Inflammatory macrophage (primary cell): ENCODE measurements around the gene PEBP1.
A peak's percentile ranks its signal among the peaks of the same experiment; 100 is the strongest.
"Not testable (repeated sequence)": the region's sequence is repeated elsewhere in the genome, so short reads cannot be mapped to it uniquely, and the experiment has no call there.

Source experiments
- DNase-seq, 2 donors: peaks; one replicate each; pipeline ENCODE4 v3.0.0-alpha.2; 2020 to 2022
- total RNA-seq, 18 experiments: gene quantifications; one replicate each; lab custom pipeline; 2026; ENCODE audit warnings: mixed read lengths in 6 of 18, inconsistent platforms in 2 of 18; lab: John Stamatoyannopoulos, UW

Gene PEBP1
- total RNA-seq = 89.4 to 274 (median 204) reads per million in 18 experiments

- DNase-seq = peak; percentile 85 to 90
Measured at GRCh38 chr12:118135788-118136558, at the start of gene PEBP1. PEBP1 (plus strand) TSS chr12:118136124; CDS start chr12:118136210, 86 bp downstream.

- DNase-seq = no peak
Measured at GRCh38 chr12:118089782-118090181, 46.1 kb upstream of the PEBP1 start.

DNA sequence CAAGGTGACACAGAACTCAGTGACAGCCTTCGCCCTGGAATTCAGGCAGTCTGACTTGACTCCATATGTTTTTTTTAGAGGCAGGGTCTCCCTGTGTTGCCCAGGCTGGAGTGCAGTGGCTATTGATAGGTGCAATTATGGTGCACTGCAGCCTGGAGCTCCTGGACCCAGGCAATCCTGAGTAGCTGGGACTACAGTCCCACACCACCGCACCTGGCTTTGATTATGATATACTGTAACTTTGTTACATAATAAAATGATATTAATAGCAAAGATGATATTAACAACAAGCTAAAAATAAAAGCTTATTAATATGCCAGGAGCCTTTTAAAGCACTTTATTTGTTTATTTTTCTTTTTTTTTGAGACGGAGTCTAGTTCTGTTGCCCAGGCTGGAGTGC lies 41.9 kb upstream of the PEBP1 start:
- DNase-seq = no peak

GRCh38 chr12:118098401-118098800 lies 37.5 kb upstream of the PEBP1 start:
- no peak for DNase-seq

GRCh38 chr12:118098911-118099671 lies 36.8 kb upstream of the PEBP1 start:
- no peak for DNase-seq

DNA sequence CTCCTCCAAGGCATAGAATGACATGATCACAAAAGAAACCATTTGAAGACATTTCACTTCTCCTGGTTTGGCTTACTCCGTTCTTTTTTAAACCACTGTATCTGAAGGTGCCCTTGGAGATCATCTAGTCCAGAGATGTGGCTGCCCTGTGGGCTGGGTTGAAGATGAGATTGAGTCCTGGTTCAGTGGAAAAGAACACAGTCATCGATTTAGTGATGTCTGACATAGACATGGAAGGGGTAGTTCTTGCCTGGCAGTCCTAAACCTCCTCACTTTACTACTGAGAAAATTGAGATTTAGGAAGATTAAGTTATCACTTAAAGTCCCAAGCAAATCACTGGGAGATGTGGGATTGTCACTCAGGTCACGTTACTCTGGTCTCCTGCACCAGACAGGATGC lies 34.9 kb upstream of the PEBP1 start:
- no peak for DNase-seq

DNA sequence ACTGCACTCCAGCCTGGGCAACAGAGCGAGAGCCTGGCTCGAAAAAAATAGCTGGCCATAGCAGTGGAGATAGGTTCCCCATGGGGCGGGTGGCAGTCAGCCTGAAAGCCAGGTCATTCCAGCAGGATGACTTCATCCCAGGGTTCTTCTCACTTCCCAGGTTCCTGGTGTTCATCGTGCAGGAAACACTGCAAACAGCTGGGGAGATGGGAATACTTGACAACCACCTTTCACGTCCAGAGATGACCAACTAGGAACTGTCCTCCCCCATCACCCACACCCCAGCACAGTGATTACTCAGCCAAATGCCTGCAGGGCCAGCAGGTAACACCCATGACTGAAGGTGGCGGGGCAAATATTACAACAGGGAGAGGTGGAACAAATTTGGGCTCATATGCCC lies 33.9 kb upstream of the PEBP1 start:
- no peak for DNase-seq

- DNase-seq = no peak
Measured at GRCh38 chr12:118102609-118103008, 33.3 kb upstream of the PEBP1 start.

- no peak for DNase-seq
Measured at GRCh38 chr12:118103201-118103600, 32.7 kb upstream of the PEBP1 start.

DNA sequence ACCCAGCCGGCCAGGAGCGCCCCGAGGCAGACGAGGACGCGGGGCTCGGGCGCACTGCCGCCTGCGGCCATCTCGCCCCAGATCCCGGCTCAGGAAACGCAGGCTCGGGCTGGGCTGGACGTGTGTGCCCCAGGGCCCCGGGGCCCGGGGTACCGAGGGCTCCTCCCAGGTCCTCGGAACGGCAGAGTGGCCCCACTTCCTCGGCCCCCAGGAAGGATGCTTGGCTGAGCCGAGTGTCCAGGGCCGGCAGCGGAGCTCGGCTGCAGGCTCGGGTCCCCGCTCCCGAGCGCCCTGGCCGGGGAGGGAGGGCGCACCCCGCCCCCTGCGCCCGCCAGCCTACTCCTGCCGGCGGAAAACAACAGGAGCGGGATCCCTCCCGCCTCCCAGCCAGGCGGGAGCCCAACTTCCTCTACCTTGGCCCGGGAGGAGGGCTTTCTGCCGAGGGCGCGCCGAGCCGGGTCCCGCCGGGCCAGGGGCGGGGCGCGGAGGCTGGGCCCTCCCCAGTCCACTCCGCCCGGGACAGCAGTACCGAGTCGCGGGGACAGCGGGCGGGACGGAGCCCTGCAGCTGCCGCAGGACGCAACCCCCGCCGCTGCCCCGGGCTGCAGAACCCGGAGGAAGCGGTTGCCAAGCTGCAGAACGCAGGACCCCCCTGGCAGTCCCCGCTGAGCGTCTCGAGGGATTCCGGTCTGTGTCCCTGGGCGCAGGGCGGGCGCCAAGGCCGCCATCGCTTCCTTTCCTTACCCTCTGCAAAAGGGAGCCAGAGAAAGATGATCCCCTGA lies 32.1 kb upstream of the PEBP1 start, which contains the start of gene VSIG10:
VSIG10 (minus strand) TSS at position 411 of the 782 bp plus-strand sequence; CDS start at position 71, 340 bp downstream.
- DNase-seq = peak; percentile 56 to 64

DNA sequence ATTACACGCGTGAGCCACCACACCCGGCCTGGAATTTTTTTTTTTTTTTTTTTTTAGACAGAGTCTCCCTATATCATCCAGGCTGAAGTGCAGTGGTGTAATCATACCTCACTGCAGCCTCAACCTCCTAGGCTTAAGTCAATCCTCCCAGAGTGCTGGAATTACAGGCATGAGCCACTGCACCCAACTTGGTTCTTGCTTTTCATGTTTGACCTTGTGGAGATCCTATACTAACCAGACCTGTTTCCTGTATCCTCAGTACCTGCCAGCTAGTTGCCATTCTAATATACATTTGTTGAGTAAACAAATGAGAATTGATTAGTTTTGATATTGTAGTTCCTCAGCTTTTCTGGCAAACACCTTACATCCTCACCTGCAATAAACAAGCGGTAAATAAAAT lies 28.9 kb upstream of the PEBP1 start:
- DNase-seq = no peak

DNA sequence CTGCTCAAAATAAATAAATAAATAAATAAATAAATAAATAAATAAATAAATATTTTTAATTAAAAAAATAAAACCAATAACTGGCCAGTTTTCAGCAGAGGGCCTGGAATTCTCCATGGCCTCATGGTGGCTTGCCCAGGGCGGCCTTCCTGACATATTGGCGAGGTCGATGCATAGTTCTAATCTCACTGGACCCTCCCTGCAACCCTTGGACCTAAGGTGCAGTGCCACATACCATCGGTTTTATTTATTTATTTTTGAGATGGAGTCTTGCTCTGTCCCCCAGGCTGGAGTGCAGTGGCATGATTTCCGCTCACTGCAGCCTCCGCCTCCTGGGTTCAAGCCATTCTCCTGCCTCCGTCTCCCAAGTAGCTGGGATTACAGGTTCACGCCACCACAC lies 28.2 kb upstream of the PEBP1 start:
- no peak for DNase-seq

- no peak for DNase-seq
Measured at GRCh38 chr12:118109088-118109487, 26.8 kb upstream of the PEBP1 start.

DNA sequence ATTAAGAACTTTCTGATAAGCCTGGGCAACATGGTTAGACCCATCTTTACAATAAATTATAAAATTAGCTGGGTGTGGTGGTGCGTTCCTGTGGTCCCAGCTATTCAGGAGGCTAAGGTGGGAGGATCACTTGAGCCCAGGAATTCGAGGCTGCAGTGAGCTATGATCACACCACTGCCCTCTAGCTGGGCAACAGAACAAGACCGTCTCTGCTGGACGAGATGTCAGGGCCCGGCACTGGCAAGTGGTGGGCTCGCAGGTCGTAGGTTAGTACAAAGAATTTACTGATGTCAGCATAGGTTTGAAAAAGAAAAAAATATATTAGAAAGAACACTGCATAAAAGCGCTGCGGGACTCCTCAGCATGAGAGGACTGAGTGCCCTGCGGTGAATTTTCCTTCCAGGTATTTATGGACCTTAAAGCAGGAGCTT lies 16.5 kb upstream of the PEBP1 start:
- no peak for DNase-seq

- DNase-seq = peak; percentile 53 to 73
Measured at GRCh38 chr12:118120579-118121363, 15.2 kb upstream of the PEBP1 start.

DNA sequence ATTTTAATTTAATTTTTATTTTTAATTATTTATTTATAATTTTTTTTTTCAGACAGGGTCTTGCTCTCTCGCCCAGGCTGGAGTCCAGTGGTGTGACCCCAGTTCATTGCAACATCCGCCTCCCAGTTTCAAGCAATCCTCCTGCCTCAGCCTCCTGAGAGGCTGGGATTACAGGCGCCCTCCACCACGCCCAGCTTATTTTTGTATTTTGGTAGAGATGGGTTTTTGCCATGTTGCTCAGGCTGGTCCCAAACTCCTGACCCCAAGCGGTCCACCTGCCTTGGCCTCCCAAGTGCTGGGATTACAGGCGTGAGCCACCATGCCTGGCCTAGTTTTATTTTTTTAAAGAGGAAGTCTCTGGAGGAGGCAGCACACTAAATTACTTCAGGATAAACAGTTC lies 13.7 kb upstream of the PEBP1 start:
- no peak for DNase-seq

DNA sequence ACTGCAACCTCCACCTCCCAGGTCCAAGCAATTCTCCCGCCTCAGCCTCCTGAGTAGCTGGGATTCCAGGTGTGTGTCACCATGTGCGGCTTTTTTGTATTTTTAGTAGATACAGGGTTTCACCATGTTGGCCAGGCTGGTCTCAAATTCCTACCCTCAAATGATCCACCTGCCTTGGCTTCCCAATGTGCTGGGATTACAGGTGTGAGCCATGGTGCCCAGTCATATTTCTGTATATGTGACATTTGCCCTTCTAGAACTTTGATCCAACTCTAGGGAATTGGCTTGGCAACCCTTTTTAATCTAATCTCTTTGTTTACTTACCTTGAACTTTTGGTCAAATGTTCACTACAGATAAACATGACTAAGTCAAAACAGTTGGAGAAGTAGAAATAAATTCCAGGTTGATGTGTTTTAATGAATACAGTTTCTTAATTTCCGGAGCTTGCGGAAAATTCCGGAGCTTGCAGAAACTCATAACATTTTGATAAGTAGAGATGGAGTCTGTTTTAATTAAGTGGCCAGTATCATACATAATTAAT lies 11.5 kb upstream of the PEBP1 start:
- DNase-seq = no peak

DNA sequence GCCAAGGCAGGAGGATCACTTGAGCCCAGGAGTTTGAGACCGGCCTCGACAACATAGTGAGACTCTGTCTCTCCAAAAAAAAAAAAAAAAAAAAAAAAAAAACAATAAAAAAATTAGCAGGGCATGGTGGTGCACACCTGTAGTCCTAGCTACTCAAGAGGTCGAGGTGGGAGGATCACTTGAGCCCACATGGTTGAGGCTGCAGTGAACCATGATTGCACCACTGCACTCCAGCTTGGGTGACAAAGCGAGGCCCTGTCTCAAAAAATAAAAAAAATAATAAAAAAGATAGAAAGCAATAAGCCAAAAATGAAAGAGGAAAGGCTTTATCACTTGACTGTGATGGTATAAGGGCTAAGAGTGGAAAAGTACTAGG lies 10.2 kb upstream of the PEBP1 start:
- no peak for DNase-seq

DNA sequence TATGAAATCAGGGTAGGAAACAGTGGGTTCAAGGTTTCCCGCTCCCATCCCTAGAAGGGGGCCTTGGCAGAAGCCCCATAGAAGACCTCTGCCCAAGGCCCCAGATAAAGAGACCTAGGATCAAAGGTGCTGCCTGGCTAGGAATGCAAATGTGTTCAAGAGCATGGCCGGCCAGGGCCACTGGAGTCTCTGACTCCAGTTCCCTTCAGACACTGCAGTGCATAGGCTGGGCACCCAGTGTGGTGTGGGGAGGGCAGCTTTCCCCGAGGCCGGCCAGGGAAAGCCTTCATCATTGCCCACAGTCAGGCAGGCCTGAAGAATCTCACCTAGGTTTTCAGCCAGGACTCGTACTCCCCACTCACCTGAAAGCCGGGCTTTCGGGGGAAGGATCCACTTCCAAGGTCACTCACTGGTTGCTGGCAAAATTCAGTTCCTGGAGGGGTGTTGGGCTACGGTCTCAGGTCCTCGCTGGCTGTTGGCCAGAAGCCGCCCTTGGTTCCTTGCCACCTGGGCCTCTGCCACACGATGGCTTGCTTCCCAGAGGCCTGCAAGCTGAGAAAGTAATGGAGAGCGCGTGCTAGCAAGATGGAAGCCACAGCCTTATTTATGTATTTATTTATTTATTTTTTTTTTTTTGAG lies 9.7 kb upstream of the PEBP1 start:
- DNase-seq = no peak

- DNase-seq = no peak
Measured at GRCh38 chr12:118127867-118128266, 8.1 kb upstream of the PEBP1 start.

- DNase-seq = not testable (repeated sequence)
Measured at GRCh38 chr12:118129436-118129835, 6.5 kb upstream of the PEBP1 start.
